Measurements from ENCODE around the gene WBP11. TPM values are rescaled to one million over a fixed set of nuclear protein-coding genes. Genes with fewer than 3 reads are reported as not detected.
A peak's percentile ranks its signal among the peaks of the same experiment; 100 is the strongest.

The WBP11 gene
- total RNA-seq, 3 donors from 2014 or later (not counting 1 experiment from before 2014, with no cell fraction given): 130 to 159 (median 134) TPM

DNA sequence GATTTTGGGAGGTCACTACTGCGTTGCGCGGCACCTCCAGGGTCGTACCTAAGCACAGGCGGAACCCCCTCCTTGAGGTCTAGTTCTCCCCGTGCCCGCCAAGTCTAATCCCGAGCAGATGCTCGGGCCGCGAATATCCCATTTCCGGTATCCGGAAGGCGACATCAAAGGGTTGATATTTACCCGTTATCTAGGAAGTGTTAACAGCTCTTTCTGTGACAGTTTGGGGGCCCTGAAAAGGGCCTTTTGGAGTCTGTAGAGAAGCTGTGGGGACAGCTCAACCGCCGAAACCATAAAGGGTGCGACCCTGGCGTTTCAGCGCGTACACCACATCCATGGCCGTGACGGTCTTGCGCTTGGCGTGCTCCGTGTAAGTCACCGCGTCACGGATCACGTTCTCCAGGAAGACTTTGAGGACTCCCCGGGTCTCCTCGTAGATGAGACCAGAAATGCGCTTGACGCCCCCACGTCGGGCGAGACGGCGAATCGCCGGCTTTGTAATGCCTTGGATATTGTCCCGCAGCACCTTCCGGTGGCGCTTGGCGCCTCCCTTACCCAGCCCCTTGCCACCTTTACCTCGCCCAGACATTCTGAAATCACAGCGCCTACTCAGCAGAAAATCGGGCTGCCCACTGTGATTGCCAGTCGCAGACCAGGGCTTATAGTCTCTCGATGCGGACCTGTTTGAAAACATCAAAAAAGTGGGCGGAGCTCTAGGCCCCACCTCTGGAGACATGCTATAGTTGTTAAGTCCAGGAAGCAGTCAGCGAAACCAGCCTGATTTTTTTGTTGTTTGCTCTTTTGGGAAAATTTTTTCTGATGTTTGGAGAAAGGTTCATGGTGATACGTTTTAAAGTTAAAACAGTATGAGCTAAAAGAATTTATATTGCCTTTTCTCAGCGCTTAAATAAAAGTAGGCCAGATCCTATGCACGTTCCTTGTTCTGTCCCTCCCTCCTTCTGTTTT, 32.5 kb downstream of the WBP11 start:
- Histone ChIP-seq H3K36me3 (ENCODE audit: control insufficient read depth, insufficient read depth, low read length) (peaks cover 3% of the 10 kb centered on the region), H3K27ac (ENCODE audit: low read length) (peak overlapping the region; percentile 93), H3K9me3 (ENCODE audit: control insufficient read depth, insufficient read depth, low read length) (no peaks in the 10 kb centered on the region), H3K4me3 (ENCODE audit: low read length) (peak overlapping the region; percentile 70), H3K4me1 (ENCODE audit: control insufficient read depth, insufficient read depth, low read length) (peaks cover 42% of the 10 kb centered on the region), H3K27me3 (ENCODE audit: control insufficient read depth, insufficient read depth, low read length) (no peaks in the 10 kb centered on the region)
- peak; percentile 93 to 96 for DNase-seq
- peak overlapping the region; percentile 99 for H3K27ac Mint-ChIP-seq
- peaks cover 79 to 80% of the 10 kb centered on the region in 2 donors for H3K4me1 Mint-ChIP-seq
- ATAC-seq: peak; percentile 32 to 72 (median 48)
- no peaks in the 10 kb centered on the region for H3K9me3 Mint-ChIP-seq
- intact Hi-C loops (cut with micrococcal nuclease): loop anchor here (1.0 to 5.0 kb wide), 7 partner anchors 33 to 1668 kb away; partner anchors contain the start of genes ARHGDIB, C12orf60, GSG1 and MGP
- H3K27me3 Mint-ChIP-seq (ENCODE audit: low read depth in 2 of 2): no peaks in the 10 kb centered on the region
- H3K36me3 Mint-ChIP-seq: peaks cover 4% of the 10 kb centered on the region
- WGBS (ENCODE audit: insufficient coverage): under 1% methylated on average over 56 of the region's 56 CpGs
- TF ChIP-seq, protein P1, sequence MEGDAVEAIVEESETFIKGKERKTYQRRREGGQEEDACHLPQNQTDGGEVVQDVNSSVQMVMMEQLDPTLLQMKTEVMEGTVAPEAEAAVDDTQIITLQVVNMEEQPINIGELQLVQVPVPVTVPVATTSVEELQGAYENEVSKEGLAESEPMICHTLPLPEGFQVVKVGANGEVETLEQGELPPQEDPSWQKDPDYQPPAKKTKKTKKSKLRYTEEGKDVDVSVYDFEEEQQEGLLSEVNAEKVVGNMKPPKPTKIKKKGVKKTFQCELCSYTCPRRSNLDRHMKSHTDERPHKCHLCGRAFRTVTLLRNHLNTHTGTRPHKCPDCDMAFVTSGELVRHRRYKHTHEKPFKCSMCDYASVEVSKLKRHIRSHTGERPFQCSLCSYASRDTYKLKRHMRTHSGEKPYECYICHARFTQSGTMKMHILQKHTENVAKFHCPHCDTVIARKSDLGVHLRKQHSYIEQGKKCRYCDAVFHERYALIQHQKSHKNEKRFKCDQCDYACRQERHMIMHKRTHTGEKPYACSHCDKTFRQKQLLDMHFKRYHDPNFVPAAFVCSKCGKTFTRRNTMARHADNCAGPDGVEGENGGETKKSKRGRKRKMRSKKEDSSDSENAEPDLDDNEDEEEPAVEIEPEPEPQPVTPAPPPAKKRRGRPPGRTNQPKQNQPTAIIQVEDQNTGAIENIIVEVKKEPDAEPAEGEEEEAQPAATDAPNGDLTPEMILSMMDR (IDR thresholded peaks at IDR 0.05): no peak
- peak overlapping the region; percentile 96 for H3K4me3 Mint-ChIP-seq

DNA sequence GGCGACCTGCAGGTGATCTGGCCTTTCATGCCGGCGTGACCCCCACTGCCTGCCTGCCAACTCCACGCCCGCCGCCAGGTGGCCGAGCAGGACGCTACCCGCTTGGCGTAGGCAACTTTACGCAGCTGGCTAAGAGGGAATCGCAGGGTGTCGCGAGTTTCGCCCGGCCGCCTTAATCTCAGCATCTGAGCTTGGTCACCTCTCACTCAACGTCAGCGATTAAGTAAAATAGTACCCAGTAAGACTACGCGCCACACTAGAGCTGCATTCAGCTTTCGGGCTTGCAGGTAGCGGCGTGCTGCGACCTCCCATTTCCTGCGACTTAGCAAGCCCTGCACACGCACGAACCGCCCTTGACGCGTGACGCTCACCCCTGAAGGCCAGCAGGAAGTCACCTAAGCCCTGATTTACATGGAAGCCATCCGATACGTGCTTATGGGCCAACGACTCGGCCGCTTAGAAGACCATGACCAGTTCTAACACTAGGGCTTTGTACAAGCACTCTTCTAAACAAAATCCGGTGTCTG, 33.2 kb downstream of the WBP11 start:
- peak; percentile 52 to 71 (median 58) for ATAC-seq
- no peaks in the 10 kb centered on the region for H3K27me3 ChIP-seq (ENCODE audit: control insufficient read depth, insufficient read depth, low read length)
- under 1% methylated on average over 38 of the region's 38 CpGs for WGBS (ENCODE audit: insufficient coverage)
- peak overlapping the region; percentile 70 for H3K4me3 ChIP-seq (ENCODE audit: low read length)
- peak overlapping the region; percentile 99 for H3K27ac Mint-ChIP-seq
- H3K36me3 Mint-ChIP-seq: peaks cover 11% of the 10 kb centered on the region
- intact Hi-C loops (cut with micrococcal nuclease): loop anchor here (1.0 to 5.0 kb wide), 7 partner anchors 33 to 1668 kb away; partner anchors contain the start of genes ARHGDIB, C12orf60, GSG1 and MGP
- peak overlapping the region; percentile 96 for H3K4me3 Mint-ChIP-seq
- no peaks in the 10 kb centered on the region for H3K9me3 ChIP-seq (ENCODE audit: control insufficient read depth, insufficient read depth, low read length)
- H3K9me3 Mint-ChIP-seq: no peaks in the 10 kb centered on the region
- TF ChIP-seq, protein P1 (IDR thresholded peaks at IDR 0.05): peak; percentile 84
- peaks cover 75% of the 10 kb centered on the region in 2 donors for H3K4me1 Mint-ChIP-seq
- DNase-seq: peak; percentile 89 to 95
- peak overlapping the region; percentile 93 for H3K27ac ChIP-seq (ENCODE audit: low read length)
- peaks cover 39% of the 10 kb centered on the region for H3K4me1 ChIP-seq (ENCODE audit: control insufficient read depth, insufficient read depth, low read length)
- H3K27me3 Mint-ChIP-seq (ENCODE audit: low read depth in 2 of 2): no peaks in the 10 kb centered on the region
- H3K36me3 ChIP-seq (ENCODE audit: control insufficient read depth, insufficient read depth, low read length): peaks cover 6% of the 10 kb centered on the region

DNA sequence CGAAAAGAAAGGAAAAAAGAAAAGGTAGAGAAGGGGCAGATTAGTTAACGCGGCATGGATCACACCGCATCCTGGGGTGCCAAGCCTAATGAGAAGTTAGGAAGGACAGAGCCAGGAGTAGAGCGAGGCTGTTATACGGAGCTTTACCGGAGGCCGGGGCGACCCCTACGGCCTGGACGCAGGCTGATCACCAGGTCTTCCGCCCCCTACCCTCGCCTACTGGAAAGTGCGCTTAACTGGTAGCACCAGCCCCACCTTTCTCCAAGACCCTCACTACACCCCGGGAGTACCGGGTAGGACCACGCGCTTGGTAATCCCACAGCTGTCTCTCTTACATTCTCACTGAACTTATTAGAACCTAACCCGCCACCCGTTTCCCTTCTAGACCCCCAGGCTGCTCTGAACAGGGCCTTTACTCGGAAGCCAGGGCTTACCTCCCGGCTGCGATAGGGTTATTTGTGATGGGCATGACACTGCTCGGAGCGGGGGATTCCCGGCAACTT, 33.8 kb downstream of the WBP11 start:
- Histone ChIP-seq H3K27me3 (ENCODE audit: control insufficient read depth, insufficient read depth, low read length) (no peaks in the 10 kb centered on the region), H3K9me3 (ENCODE audit: control insufficient read depth, insufficient read depth, low read length) (no peaks in the 10 kb centered on the region), H3K4me1 (ENCODE audit: control insufficient read depth, insufficient read depth, low read length) (peaks cover 34% of the 10 kb centered on the region), H3K36me3 (ENCODE audit: control insufficient read depth, insufficient read depth, low read length) (peaks cover 6% of the 10 kb centered on the region), H3K4me3 (ENCODE audit: low read length) (peak overlapping the region; percentile 70), H3K27ac (ENCODE audit: low read length) (peak overlapping the region; percentile 93)
- Mint-ChIP-seq H3K36me3 (peaks cover 11% of the 10 kb centered on the region), H3K4me3 (peak overlapping the region; percentile 96), H3K27ac (peak overlapping the region; percentile 99), H3K9me3 (no peaks in the 10 kb centered on the region), H3K27me3 (ENCODE audit: low read depth in 2 of 2) (no peaks in the 10 kb centered on the region), H3K4me1 (peaks cover 69 to 70% of the 10 kb centered on the region in 2 donors)
- TF ChIP-seq, protein P1 (IDR thresholded peaks at IDR 0.05): no peak
- WGBS (ENCODE audit: insufficient coverage): 2% methylated on average over 26 of the region's 26 CpGs
- DNase-seq (no peak), ATAC-seq (peak in 1 of 3 donors; percentile 1)
- intact Hi-C loops (cut with micrococcal nuclease): no loop called here

Data from natural killer cell (primary cell).